ENCODE measurements around the gene MSANTD2. TPM values are rescaled to one million over a fixed set of nuclear protein-coding genes. Genes with fewer than 3 reads are reported as not detected.
A peak's percentile ranks its signal among the peaks of the same experiment; 100 is the strongest.

Gene MSANTD2
- polyA plus RNA-seq, 1 experiment, result 3.4 TPM

GRCh38 chr11:124724979-124725718, 75.1 kb downstream of the MSANTD2 start:
- H3K4me3 ChIP-seq (ENCODE audit: low read depth, low read length), result no peak overlapping the region
- POLR2A ChIA-PET, result no interaction called here
- no peak for DNase-seq (ENCODE audit: low read depth)
- CTCF ChIA-PET, result interaction anchor here (0.9 kb wide), 1 partner anchor 141 kb away, joined by 3 read pairs; no protein-coding TSS in a partner anchor
- peaks cover 18% of the 10 kb centered on the region for H3K27me3 ChIP-seq (ENCODE audit: control insufficient read depth, insufficient read depth, low read length)
- TF ChIP-seq CTCF (IDR thresholded peaks at IDR 0.05; ENCODE audit: insufficient read depth, low read depth, low read length), result no peak
- no peaks in the 10 kb centered on the region for H3K36me3 ChIP-seq (ENCODE audit: control insufficient read depth, insufficient read depth, low read length)

- DNase-seq (ENCODE audit: low read depth), result no peak
- no peak overlapping the region for H3K4me3 ChIP-seq (ENCODE audit: low read depth, low read length)
- ChIA-PET POLR2A (no interaction called here), CTCF (no interaction called here)
- H3K27me3 ChIP-seq (ENCODE audit: control insufficient read depth, insufficient read depth, low read length), result peaks cover 38% of the 10 kb centered on the region
- TF ChIP-seq CTCF (IDR thresholded peaks at IDR 0.05; ENCODE audit: insufficient read depth, low read depth, low read length), result no peak
- H3K36me3 ChIP-seq (ENCODE audit: control insufficient read depth, insufficient read depth, low read length), result no peaks in the 10 kb centered on the region
These were observed 78.0 kb downstream of the MSANTD2 start for GRCh38 chr11:124722176-124722575.

- CTCF ChIA-PET, result interaction anchor here (1.5 to 1.7 kb wide), 3 partner anchors 11 to 27 kb away, joined by 3 to 4 read pairs (median 4); partner anchors contain the start of gene NRGN
- Histone ChIP-seq H3K27me3 (ENCODE audit: control insufficient read depth, insufficient read depth, low read length) (peaks cover 40% of the 10 kb centered on the region), H3K36me3 (ENCODE audit: control insufficient read depth, insufficient read depth, low read length) (no peaks in the 10 kb centered on the region), H3K4me3 (ENCODE audit: low read depth, low read length) (no peak overlapping the region)
- DNase-seq (ENCODE audit: low read depth), result no peak
- POLR2A ChIA-PET, result no interaction called here
- no peak for TF ChIP-seq CTCF (IDR thresholded peaks at IDR 0.05; ENCODE audit: insufficient read depth, low read depth, low read length)
These were observed 80.7 kb downstream of the MSANTD2 start for GRCh38 chr11:124719534-124719933.

GRCh38 chr11:124718801-124719200, 81.4 kb downstream of the MSANTD2 start:
- DNase-seq (ENCODE audit: low read depth), result no peak
- no peak for TF ChIP-seq CTCF (IDR thresholded peaks at IDR 0.05; ENCODE audit: insufficient read depth, low read depth, low read length)
- peaks cover 40% of the 10 kb centered on the region for H3K27me3 ChIP-seq (ENCODE audit: control insufficient read depth, insufficient read depth, low read length)
- CTCF ChIA-PET, result no interaction called here
- POLR2A ChIA-PET, result no interaction called here
- no peak overlapping the region for H3K4me3 ChIP-seq (ENCODE audit: low read depth, low read length)
- H3K36me3 ChIP-seq (ENCODE audit: control insufficient read depth, insufficient read depth, low read length), result no peaks in the 10 kb centered on the region

GRCh38 chr11:124717786-124718651, 82.2 kb downstream of the MSANTD2 start:
- H3K27me3 ChIP-seq (ENCODE audit: control insufficient read depth, insufficient read depth, low read length), result peaks cover 40% of the 10 kb centered on the region
- CTCF ChIA-PET, result no interaction called here

More at GRCh38 chr11:124717786-124718651, 82.2 kb downstream of the MSANTD2 start:
- no peak for DNase-seq (ENCODE audit: low read depth)
- Histone ChIP-seq H3K36me3 (ENCODE audit: control insufficient read depth, insufficient read depth, low read length) (no peaks in the 10 kb centered on the region), H3K4me3 (ENCODE audit: low read depth, low read length) (peak overlapping the region; percentile 36)
- POLR2A ChIA-PET, result no interaction called here
- no peak for TF ChIP-seq CTCF (IDR thresholded peaks at IDR 0.05; ENCODE audit: insufficient read depth, low read depth, low read length)

Measured in BJ (cell line).